ENCODE measurements around the gene OR2A14.

- TF ChIP-seq CTCF (IDR thresholded peaks at IDR 0.05) (no peak), POLR2A (IDR thresholded peaks at IDR 0.05) (no peak)
Observed at GRCh38 chr7:144074374-144074773, 48.6 kb upstream of the OR2A14 start.
